NCI-H226 (cell line): ENCODE measurements around the gene STIM2.
A peak's percentile ranks its signal among the peaks of the same experiment; 100 is the strongest.
"Not testable (repeated sequence)": the region's sequence is repeated elsewhere in the genome, so short reads cannot be mapped to it uniquely, and the experiment has no call there.

ENCODE experiments used
- DNase-seq: peaks from one replicate; pipeline ENCODE4 v3.0.0-alpha.2; 2015

STIM2 gene

DNA sequence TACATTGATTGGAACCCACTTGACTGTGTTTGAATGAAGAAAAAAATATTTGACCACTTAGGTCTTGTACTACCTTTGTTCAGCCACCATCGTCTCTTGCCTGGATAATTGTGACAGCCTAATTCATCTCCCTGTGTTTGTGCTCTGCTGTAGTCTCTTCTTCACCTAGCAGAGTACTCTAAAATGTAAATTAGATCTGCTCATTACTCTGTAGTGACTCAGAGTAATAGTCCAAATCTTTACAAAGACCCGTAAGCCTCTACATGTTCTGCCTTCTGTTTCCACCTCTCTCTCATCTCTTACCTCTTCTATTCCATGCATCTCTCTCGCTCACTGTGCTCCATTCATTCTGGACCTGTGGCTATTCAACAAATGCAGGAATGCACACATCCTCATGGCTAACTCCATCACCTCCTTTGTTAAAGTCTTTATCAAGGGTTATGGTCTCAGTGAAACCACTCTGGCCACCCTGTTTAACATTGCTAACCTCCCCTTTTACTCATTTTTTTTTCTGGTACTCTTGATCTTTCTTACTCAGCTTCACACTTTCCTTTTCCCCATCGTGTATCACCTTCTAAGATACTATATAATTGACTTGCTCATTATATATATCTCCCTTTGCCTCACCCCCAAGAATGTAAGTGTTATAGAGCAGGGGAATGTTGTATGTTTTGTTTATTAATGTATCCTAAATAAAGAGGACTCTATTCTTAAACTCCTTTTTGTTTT is 98.4 kb downstream of the STIM2 start:
- DNase-seq: no peak

DNA sequence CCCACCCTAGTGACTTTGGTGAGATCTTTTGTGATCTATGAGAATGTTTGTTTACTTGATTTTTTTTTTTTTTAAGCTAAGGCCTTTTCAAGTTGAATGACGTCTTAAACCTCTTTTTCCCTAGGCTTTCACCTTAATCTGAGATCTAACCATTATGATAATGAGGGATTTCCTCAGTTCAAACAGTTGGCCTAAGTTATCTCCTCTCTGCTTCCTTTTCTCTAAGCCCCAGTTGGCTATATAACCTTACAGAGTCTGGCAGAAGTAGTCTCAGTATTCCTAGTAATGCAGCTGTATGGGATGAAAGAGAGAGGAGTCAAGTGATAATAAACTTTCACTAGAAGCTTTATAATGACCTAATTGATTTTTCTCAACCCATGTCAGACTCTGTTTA is 99.0 kb downstream of the STIM2 start:
- DNase-seq: no peak

DNA sequence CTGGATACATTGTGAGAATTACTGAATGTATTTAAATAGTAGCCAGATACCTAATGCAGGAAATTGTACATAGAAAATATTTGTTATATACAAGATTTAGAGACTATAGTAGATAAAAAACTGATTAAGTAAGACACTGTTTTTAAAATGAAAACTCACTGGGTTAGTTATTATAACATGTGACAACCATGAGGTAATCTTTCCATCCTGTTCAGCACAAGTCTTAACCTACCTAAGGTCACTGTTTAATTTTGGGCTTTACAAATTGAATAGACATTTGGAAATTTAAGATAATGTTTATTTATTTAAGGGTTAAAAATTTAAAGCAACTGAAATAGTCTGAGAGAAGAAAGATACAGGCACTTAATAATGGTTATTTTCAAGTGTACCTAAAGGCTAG is 102.1 kb downstream of the STIM2 start:
- no peak for DNase-seq

DNA sequence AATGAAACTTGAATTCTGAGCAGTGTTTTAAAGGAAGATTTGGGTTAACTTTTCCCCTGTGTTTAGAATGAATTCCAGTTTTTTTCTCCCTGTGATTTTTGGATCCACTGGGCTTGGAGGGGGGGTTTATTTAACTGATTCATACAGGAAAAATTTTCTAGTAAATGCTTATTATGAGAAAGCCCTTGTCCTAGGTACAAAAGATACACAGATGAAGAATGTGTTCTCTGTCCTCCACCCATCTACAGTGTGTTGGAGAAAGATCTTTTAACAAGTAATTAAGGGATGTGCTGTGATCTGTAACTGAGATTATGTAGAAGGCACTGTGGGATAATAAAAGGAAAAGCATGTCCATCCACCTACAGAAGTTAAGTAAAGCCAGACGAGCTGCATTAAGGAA is 103.9 kb downstream of the STIM2 start:
- DNase-seq: no peak

DNA sequence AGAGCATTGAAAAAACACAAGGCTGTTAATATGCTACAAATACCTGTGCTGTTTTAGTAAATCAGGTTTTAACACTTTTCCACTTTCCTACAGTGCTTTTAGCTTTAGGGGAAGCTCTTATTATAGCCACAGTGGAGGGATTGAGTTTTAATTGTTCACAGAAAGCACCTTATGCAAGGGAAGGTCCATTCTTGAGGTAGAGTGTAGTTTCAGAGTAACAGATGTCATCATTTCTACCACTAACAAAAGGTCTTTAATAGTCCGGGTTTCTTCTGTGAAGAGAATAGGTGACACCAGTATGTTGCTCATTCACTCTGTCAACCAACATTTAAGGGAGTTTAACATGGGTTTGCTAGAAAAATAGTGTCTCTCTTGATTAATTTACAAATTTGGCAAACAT is 104.4 kb downstream of the STIM2 start:
- DNase-seq: no peak

DNA sequence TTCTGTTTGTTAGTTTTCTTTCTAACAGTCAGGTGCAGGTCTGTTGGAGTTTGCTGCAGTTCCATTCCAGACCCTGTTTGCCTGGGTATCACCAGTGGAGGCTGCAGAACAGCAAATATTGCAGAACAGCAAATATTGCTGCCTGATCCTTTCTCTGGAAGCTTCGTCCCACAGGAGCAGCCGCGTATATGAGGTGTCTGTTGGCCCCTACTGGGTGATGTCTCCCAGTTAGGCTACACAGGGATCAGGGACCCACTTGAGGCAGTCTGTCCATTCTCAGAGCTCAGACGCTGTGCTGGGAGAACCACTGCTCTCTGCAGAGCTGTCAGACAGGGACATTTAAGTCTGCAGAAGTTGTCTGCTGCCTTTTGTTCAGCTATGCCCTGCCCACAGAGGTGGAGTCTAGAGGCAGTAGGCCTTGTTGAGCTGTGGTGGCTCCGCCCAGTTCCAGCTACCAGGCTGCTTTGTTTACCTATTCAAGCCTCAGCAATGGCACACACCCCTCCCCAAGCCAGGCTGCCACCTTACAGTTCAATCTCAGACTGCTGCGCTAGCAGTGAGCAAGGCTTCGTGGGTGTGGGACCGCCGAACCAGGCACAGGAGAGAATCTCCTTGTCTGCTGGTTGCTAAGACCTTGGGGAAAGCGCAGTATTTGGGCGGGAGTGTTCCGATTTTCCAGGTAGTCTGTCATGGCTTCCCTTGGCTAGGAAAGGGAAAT is 115.0 kb downstream of the STIM2 start:
- DNase-seq: not testable (repeated sequence)

DNA sequence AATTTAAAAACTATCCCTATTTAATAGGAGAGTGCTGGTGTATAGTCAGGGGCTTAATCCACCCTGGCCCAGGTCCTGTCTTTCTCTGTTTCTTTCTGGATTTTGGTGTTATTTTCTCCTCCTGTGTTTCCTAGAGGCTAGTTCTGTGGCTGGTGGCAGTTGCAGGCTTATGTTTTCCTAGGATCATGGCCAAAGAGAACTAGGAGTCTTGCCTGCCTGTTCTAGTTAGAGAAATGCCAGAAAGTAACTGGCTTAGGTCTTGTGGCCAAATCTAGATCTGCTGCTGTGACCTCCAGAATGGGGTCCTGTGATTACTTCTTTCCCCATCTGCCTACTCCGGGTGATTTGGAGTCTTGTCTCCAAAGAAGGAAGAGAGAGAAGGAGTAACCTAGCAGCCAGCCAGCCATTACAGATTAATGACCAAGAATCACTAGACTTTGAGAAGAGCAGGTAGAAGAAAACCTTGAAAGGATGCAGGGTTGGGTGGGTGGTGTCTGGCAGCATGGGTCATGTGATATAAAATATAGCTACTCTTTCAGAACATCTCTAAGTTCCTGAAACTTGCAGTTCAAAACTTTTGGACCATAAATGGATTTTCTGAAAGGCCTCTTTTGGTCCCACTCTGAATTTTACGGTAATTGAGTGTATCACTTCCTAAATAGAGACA is 117.9 kb downstream of the STIM2 start:
- DNase-seq: no peak

DNA sequence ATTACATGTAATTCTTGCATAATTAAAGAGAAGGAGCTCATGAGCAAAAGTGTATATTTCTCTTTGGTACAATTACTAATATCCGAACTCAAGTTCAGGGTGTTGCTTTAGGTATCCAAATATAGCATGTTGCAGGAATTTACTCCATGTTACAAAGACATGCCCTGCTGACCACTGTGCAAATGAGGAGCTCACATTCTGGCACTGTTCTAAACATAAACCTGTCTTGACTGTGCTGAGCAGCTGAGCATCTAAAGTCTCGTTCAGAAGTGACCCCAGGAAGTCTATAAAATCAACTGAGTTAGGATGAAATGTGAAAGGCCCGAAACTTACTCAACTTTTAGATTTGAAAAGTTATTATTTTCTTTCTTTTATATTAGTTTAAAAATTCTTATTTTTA is 124.3 kb downstream of the STIM2 start:
- no peak for DNase-seq

DNA sequence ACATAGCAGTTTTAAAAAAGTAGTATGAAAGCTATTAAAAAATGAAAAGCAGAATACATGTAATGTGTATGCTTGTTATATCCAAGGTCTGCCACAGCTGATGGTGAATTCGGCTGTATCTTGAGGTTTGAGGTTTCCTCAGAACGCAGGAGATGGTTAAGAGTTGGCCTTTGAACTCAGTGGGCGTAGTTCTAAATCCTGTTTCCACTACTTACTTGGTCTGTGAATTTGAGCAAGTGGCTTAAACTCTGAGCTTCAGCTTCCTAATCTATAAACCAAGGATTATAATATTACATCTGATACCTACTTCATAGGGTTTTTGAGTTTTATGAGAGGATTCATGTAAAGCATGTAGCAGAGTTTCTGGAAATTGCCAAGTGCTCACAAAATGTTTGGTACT is 125.2 kb downstream of the STIM2 start:
- DNase-seq: no peak

DNA sequence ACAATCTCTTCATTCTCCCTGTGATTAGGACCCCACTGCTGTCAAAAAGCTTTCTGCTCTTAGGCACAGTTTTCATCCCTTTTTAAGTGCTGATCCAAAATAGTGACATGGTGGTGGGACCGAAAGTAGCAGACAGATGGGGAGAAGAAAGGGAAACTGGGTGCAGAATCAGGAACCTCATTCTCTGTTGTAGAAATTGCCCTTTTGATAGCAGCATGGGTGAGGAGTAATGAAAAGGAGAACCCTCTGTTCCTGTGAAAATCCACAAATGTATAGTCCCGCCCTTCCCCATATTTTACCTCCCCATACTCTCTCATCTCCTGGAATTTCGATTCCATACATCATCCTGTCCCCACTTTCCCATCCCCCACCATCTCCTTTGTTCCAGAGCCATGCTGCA is 126.5 kb downstream of the STIM2 start:
- DNase-seq: no peak

DNA sequence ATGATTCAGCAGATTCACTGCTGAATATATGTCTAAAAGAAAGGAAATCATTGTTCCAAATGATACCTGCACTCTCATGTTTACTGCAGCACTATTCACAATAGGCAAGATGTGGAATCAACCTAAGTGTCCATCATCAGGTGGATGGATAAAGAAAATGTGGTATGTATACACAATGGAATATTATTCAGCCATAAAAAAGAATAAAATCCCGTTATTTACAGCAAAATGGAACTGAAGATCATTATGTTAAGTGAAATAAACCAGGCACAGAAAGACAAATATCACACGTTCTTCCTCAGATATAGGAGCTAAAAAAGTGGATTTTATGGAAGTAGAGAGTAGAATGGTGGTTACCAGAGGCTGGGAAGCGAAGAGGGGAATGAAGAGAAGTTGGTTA is 130.4 kb downstream of the STIM2 start:
- DNase-seq: no peak

DNA sequence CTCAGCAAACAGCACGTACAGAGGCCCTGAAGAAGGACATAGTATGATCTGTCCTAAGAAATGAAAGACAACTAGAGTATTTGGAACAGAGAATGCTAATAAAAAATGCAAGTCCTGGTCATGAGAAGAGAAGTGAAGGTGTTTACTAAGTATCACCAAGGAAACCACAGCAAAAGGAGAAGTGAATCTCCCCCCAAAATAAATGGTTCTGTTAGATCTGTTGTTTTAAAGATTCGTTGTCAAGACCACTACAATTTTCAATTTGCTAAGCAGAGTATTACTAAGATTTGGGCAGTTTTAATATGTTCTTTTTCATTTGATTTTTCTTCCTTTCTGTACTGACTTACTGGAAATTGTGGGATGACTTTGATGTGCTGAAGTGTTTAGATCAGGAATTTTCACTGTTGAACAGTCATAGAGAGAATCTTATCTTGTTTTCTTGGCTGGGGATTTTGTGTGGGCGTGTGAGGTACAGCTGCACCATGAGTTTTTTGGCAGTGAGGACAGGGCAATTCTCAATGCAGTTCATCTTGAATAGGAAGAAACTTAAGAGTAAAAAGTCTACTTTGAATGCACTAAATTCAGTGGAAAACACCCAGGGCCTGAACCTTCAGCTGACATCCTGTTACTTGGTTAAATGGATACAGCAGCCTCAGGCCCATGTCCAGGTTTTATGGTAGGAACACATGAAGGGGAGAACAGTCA is 132.2 kb downstream of the STIM2 start:
- peak; percentile 83 for DNase-seq

DNA sequence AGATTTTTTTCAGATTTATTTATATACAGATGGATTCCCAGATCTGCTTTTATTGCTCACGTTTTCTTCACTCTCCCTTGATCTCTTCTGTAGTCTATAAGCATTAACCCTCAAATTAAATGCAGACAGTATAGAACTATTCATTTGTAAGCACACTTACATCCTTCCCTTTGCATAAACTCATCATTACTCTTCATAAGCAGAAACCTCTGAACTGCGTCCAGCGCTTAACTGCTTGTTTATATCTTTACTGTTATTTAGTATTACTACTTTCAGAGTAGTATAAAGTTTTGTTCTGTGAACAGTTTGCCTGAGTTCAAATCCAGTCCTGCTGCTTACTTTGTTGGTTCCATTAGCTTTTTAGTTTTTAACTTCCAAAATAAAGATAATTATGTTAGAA is 132.9 kb downstream of the STIM2 start:
- DNase-seq: no peak

DNA sequence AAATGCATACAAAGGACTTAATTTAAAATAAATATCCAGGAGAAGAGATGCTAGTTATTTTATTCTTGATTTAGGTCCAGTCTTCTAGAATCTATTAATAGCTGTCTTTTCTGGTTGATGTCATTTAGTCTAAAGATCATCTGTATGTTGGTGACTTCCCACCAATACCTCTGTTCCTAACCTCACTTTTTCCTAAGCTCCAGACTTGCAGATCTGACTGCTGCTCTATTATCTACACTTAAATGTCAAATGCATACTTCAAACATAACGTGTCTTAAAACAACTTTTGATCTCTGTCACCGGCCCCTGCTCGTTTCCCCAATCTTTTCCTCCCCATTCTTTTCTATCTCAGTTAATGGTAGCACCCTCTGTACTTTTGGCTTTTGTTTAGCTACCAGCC is 133.3 kb downstream of the STIM2 start:
- no peak for DNase-seq

DNA sequence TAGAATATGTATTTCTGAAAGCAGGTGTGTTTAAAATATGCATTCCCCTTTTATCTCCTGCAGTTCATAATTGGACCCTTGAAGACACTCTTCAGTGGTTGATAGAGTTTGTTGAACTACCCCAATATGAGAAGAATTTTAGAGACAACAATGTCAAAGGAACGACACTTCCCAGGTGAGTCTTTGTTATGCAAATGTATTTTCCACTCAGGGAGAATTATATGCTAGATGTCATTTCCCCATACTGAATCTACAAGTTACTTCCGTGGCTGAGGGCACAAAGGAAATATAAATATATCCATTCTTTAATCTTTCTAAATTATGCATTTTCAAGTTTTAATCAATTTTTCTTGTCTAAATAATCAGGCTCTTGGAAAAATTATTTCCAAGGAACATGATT is 134.7 kb downstream of the STIM2 start:
- DNase-seq: no peak

DNA sequence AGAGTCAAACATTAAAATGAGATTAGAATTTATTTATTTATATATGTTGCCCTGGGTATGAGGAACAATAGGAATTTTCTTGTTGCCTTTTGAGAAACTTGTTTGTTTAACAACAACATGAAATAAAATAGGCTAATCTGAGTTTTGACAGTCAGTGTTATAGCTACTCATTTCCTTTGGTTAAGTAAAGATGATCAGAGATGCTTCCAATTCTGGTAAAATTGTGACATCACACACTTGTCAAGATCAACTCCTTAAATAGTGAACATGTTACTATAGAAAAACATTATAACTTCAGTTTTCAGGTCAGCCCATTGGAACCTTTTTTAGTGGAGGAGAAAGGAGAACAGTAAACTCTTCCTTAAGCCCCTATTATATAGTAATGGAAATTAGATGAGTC is 136.1 kb downstream of the STIM2 start:
- no peak for DNase-seq

DNA sequence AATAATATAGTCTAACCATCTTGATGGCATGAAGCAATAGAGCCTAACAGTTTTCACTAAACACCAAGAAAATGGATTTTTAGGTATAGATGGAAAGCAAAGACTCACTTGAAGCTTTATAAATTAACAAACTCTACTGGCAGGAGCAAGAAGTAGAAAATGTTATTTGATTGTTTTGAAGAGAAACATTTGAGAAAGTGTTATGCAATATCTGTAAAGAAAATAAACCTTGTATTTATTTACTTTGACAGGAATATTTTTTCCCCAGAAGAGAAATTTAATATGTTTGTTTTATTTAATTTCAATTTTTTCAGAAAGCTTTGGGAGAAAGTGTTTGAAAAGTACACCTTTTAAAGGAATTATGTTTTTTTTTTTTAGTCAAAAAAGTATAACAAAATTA is 139.0 kb downstream of the STIM2 start:
- DNase-seq: no peak

DNA sequence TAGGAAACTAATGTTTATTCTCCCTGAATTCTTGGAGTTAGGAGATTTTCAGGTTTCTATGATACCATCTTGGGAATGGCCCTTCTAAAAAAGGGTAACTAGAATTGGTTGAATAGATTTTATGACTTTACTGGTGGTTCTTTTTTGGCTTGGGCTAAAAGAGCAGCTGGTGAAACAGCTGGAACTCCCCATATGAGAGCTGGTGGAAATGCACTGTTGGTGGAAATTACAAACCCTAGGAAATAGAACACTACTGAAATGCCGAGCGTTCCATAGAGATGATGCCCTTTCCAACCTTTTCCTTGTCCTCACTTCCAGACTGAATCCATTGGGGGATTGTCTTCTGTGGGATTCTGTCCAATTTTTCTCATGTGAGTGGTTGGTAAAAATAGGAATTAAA is 139.5 kb downstream of the STIM2 start:
- no peak for DNase-seq

DNA sequence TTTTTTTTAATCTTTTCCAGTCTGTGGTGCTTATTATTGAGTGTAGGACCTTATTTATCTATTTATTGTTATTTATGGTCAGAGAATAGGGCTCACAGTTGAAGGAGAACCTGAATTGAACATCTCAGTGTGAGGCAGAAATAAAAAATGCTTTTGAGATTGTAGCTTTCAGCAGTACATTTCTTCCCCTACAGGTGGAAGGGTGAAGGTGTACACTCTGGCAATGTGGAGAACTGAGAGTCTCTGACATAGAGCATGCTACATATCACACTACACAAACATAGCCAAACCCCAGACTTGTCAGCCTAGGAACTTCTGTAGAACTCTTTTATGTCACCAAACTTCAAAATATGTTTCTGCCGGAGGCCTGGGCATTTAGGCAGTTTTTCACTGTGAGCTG is 140.2 kb downstream of the STIM2 start:
- DNase-seq: no peak

DNA sequence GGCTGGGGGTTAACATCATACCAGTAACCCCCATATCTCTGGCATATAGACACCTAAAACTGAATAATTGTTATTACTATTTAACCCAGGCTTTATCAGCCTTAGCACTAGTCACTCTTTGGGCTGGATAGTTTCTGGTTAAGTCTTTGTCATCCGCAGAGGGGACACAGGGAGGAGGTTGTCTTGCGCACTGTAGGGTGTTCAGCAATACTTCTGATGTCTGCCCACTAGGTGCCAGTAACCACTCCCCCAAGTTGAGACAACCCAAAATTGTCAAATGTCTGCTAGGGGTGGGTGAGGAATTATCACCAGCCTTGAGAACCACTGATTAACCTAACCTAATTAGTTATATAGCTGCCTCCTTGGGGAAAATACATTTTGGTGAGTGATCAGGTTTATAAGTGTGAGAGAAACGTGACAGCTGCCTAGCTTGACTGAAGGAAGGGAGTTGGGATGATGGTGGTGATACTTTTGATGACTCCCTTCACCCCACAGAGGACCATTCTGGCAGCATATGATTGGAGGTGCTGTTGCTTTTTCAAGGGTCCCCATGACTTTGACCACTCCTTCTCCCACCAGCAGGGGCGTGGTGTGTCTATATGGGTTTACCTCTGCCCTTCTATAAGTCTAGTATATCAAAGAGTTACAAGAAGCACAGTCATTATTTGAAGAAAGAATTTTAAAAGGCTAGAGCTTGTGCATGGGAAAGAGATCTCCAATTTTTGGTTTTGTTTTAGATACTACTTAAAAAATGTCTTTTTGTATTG is 140.9 kb downstream of the STIM2 start:
- no peak for DNase-seq

DNA sequence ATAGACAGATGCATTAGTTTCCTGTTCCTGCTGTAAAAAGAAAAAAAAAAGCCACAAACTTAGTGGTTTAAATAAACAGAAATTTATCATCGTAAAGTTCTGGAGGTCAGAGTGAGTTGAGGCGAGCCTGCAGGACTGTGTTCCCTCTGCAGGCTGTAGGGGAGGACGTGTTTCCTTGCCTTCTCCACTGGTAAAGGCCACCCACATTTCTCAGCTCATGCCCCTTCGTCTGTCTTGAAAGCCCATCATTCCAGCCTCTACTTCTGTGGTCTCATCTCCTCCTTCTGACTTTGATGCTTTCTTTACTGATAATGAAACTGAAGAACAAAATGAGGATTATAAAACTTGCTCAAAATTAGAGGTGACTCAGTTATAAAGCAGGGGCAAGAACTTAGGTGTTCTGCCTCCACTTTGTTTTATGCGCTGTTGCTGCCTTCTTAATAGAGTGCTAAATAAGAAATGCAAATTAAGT is 143.0 kb downstream of the STIM2 start:
- no peak for DNase-seq

DNA sequence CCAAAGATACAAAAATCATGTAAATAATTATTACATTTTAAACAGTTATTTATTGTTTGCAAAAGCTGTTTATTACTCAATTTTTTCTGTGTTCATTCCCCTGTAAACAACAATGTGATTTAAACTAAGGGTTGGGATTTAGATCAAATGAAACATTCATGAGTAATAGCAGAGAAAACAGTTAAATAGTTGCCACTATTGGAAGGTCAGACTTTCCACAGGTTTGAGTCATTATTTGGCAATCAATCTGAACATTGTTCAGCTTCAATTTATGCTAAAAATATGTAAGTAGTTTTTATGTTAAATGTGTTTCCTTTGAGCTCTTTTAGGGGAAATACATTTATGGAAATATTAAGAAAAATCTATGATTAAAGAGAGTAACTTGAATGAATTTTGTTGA is 144.9 kb downstream of the STIM2 start:
- DNase-seq: peak; percentile 4
